Psoas muscle (tissue), 7 donors: Measurements from ENCODE around the gene FAM20A. TPM values are rescaled to one million over a fixed set of nuclear protein-coding genes. Genes with fewer than 3 reads are reported as not detected.

ENCODE experiments used
- polyA plus RNA-seq, 3 donors: library from polyadenylated mRNA; stranded (reverse); fragments of 200-250 nt; gene quantifications; one replicate each; pipeline ENCODE4 v1.2.3, GENCODE V29; 2013
- total RNA-seq, 4 donors: library from RNA; stranded (reverse); fragmentation: NEBNext Ultra II Directional in 2 of 4; extraction: Animal tissue kit (Norgen Biotek cat#: 25700) in 2 of 4; gene quantifications; one replicate each; pipeline versions ENCODE4 v1.2.1 to v1.2.4, GENCODE V29; 2021 to 2023
- donor health status: healthy with polysubstance abuse.
- donor health status: DM: no; HTN: no; CAD: no; lungs with moderate emphysema.
- donor health status: Bipolar disorder and iron deficiency.
- donor health status: healthy.
- donor health status: DM: no; HTN: no; CAD: no.
- donor health status: DM: no; HTN: no; CAD: no.
- donor health status: DM: yes; HTN: yes; CAD: no.

The FAM20A gene
- total and polyA plus RNA-seq, 7 donors: 0.83 to 7.1 (median 1.8) TPM

Other genes starting within 250 kb of the FAM20A start
- gene WIPI1, start 143.9 kb downstream of the FAM20A start, total RNA-seq: 100 to 1,000 TPM in 2 of 4 donors, 10 to 100 TPM in 2; 80.3 to 197 (median 117) TPM
- gene WIPI1, start 143.9 kb downstream of the FAM20A start, polyA plus RNA-seq: 100 to 1,000 TPM; 128 to 152 (median 136) TPM
- 1,000 to 10,000 TPM in 1 of 4 donors, 100 to 1,000 TPM in 3; 304 to 2,295 (median 488) TPM for gene PRKAR1A, start 88.9 kb downstream of the FAM20A start, total RNA-seq
- gene PRKAR1A, start 88.9 kb downstream of the FAM20A start, polyA plus RNA-seq: 100 to 1,000 TPM; 145 to 386 (median 171) TPM